HG03175 (cell line): ENCODE measurements around the gene PTPRK.

Source experiments
- ATAC-seq: cut with Tn5 transposase; IDR thresholded peaks from one replicate; pipeline ENCODE4 v1.9.1; 2021; ENCODE audit warnings: mild to moderate bottlenecking, moderate library complexity; ENCODE audit not compliant: unreplicated experiment

The PTPRK gene

DNA sequence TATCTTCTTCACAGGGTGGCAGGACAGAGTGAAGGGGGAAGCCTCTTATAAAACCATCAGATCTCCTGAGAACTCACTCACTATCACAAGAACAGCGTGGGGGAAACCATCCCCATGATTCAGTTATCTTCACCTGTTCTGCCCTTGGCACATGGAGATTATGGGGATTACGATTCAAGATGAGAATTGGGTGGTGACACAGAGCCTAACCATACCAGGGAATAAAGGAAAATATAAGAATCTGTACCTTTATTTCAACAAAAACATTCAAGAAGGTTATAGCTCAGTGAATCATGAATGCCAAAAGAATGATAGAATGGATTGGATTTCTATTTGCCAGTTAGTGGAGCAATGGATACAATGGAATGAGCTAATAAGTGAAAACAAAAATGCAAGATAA lies 214.4 kb downstream of the PTPRK start:
- ATAC-seq = no peak

DNA sequence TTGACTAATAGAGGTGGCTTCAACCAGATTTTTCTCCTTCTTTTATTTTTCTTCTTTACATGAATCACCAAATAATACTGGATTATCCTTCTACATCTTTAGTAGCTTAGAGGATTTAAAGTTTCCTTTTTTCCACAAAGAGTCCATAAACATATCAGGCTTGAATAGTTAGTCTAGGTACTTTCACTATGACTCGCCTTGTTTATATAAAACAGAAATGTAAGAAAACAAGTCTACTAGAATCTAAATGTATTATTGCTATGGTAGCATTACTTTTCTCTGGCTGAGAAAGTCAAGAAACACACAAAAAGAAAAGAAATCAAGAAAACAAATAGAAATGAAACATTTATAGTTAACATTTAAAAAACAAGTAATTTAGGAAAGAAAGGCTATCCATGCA lies 215.2 kb downstream of the PTPRK start:
- ATAC-seq = no peak

DNA sequence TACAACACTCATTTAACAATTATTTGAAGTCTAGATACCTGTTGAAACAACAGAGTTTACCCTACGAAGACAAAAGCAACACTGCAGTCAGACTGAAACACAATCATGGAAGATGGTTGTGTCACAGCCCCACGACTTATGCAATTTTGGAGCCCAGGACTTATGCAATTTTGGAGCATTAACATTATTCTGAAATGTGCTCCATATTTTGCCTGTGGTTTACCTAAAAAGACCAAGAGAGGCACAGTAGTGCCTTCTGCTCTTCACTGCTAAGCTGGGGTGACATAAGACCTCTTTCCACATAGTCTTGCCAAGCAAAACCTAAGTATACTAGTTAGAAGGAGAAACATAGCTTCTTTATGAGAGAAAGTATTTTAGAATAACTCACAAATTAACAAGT lies 216.5 kb downstream of the PTPRK start:
- no peak for ATAC-seq

DNA sequence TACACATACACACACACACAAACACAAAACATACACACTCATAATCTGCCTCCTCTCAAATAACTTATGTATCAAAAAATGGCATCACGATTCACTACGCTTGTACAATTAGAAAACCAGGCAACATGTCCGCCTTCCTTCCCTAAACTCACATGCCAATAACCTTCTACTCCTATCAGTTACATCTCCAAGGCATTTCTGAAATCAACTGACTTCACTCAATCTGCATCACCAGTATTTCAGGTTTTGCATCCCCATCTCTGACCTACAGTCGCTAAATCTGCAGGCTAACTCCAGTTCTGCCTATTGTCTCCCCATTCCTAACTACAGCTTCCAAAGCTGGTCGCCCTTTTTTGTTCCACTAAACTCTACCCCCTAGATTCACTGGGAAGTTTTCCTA lies 217.5 kb downstream of the PTPRK start:
- ATAC-seq = no peak

DNA sequence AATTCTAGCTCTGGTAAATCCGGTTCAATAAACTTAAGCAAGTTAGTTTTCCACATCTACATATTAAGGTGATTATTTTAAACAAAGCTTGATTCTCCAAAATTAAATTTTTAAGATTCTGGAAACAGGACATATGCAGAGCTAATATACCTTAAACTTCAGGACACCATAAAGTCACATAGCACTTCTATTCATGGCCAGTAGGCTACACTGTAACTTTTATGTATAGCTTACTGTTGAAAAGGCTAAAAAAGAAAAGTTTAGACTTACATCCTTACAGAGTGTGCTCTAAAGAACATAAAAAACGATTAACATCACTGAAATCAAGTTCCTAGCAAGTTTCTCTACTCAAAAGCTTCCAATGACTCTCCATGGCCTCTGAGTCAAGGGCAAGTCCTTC lies 224.7 kb downstream of the PTPRK start:
- no peak for ATAC-seq

DNA sequence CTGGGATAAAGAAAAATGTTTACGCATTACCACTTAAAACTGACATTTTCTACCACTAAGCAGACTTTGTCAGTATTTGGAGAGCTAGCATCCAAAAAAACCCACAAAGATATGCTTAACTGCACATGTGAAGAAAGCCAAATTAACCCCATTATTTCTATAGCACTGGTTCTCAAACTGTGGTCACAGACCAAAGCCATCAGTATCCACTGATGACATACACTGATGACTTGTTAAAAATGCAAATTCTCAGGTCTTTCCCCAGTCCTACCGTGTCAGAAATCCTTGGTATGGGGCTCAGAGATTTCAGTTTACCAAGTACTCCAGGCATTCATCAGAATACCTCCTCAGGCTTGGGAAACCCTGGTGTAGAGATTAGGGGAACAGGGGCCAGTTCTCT lies 230.2 kb downstream of the PTPRK start:
- no peak for ATAC-seq

DNA sequence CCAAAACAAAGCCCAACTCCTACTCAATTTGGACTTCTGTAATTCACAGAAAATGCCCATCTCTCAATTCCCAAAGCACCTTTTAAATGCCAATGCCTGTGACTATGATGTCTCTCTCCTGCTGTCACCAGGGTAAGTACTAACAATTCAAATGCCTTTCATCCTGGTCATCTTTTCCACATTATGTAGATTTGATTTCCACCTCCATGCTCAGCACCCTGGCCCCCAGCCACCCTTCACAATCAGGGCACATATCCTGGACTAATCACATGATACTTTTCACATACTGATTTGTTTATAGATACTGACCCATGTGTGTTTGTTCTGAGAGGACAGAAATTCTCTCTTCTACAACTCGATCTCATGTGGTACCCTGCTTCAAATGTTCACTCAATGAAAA lies 236.3 kb downstream of the PTPRK start:
- ATAC-seq = no peak

DNA sequence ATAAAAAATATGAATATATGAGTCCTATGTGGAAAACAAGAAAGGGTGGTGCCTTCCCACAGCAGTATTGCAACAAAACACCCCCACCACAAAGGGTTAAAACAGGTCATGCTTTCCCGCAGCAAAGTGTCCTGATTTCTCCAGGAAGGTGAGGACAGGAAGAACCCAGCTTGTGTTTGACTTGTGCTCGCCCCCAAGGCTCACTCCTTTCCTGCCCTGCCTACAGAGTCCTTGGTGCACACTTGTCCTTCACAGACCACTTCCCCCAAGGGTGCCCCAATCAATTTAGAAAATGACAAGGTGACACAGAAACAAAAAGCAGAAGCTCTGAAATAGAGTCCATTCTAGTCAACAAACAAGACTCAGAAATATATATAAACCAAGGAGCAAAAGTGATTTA lies 237.4 kb downstream of the PTPRK start:
- no peak for ATAC-seq

DNA sequence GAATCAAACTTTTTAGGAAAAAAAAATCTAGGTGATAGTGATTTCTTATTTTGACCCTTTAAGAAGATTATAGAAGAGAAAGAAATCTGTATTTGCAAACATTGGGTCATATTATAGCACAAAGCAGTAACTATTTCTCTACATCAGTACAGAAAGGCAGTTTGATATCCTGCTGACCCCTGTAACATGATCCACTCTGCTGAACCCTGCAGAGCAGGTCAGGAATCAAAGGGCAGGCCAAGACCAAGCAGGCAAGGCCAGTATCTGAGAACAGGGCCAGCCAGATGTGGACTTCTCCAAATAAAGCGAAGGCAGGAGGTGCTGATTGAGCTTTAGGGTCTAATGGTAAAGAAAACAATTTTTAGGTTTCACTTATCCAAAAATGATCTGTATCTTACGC lies 239.4 kb downstream of the PTPRK start:
- ATAC-seq = no peak

DNA sequence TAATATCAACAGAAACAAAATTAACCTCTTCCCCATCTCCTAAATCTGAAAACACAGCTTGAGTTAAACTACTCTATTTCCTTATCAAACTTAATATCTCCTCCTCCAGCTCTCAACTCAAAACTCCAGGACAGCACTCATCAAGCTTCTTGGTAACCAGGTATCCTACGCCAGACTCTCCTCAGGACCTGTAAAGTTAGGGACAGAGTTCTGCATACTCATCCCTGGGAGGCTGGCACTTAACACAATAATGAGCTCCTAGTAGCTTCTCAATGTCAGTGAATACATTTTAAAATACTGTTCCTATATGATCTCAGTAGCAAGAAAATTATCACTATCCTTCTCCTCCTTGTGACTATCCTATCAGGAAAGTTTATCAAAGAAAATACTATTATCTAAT lies 240.3 kb downstream of the PTPRK start:
- ATAC-seq = no peak

DNA sequence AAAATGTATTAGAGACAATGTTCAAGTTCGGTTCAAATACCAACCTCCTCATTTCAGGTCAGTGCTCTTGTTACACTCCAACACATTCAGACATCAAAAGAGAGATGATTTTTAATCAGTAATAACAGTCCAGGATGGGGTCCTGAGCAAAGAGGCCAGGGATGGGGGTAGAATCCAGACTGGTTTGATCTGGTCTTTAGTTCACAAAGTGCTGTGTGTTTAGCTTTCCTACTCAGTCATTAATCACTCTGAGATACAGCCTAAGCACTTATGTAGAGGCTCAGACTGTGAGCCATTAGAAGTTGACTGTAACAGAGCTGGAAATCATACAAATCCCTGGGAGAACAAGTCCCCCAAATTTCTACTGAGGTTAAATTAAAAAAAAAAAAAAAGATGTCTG lies 241.6 kb downstream of the PTPRK start:
- no peak for ATAC-seq

DNA sequence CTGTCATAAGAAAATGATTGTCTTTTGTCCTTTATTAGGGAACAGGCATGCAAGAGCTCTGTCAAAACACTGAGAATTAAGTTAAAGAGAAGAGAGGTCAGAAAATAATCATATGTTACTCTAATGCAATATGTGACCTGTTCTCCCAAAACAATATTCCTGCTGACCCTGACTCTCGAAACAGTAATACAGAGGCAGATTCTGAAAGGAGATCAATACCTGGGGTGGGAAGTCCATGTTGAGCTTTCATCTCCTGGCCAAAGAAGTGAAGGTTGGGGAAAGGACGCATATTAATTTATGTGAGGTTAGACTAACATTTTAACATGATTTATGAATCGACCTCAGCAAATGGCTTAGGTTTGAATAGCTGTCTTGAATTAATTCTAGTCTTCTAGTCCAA lies 243.0 kb downstream of the PTPRK start:
- ATAC-seq = no peak

DNA sequence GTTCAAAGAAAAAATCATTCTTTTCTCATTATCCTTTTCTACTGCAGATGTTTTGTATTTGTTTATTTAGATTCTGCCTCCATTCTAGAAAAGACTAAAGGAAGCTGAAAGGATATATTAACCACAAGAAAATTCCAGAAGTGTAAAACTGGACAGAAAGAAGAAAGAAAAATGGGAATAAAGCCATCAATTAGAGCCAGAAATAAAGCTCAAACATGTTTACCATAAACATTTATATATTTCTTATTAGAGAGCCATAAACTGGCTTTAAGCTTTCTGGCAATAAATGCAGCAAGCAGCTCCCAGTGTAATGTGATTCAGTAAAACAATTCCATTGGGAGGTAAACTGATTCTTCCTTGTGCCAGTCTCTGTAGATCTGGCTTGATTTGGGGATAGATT lies 244.1 kb downstream of the PTPRK start:
- ATAC-seq = no peak

DNA sequence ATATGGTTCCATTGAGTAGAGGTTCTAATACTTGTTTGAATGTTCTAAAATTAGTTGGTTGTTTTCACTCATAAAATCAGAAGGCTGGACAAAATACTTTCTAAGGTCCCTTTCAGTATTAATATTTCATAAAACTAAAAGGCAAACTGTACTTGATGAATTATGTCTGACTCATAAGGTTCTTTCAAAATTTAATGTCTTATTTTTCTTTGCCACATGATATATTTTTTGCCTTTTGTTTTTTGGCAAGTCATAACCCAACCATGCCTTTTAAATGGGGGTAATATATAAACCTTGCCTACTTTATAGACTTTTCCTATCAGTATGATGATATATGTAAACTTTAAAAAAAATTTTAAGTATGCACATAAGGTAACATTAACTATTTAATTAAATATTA lies 244.7 kb downstream of the PTPRK start:
- ATAC-seq = no peak

DNA sequence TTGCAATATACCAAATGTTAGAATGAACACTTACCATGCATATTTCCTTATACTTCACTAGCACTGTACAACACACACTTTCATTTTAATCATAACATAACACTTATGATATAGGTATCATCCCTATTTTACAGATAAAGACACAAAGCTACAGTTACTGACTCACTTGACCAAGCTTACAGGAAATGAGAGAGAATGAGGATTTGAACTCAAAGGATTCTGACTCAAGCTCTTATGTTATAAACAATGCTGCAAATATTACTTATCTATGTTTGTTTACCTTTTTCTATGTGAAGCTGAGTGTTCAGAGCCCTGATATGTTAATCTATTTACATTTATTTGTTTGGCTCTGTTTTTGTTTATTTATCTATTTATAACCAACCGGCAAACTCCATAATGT lies 245.4 kb downstream of the PTPRK start:
- ATAC-seq = no peak

DNA sequence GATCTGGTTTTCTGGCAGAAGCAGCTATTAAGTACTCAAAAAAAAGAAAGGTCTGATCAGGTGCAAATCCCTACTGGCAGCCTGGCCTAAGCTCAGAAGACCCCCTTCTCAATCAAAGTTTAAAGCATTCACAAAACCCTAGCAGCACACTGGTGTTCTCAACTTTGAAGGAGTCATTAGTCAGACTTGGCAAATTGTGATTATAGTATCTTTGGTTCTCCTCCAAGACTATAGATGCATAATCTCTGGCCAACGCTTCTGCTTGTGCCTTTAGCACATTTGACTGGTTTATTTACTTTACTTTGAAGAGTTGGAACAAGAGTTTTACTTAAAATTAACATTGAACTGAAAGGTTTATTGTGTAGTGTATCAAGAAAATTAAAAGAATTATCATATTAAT lies 248.9 kb downstream of the PTPRK start:
- no peak for ATAC-seq

DNA sequence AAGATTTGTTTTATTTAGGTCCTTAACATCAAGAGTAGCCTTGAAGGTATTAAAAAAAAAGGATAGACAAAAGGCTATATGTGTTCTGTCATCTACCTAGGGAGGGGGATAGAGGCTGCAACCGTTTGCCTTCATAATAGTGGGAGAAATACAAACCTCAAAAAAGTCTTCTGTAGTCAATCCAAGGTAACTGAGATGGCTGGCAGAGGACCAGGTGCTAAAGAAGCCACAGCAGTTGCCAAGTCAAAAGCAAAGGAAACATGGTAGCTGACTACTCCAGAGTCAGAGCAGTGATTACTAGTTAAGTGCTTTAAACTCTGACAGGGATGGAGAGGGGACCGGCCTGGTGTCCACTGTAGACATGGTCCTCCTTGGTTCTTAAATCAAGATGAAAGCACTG lies 249.4 kb downstream of the PTPRK start:
- no peak for ATAC-seq

DNA sequence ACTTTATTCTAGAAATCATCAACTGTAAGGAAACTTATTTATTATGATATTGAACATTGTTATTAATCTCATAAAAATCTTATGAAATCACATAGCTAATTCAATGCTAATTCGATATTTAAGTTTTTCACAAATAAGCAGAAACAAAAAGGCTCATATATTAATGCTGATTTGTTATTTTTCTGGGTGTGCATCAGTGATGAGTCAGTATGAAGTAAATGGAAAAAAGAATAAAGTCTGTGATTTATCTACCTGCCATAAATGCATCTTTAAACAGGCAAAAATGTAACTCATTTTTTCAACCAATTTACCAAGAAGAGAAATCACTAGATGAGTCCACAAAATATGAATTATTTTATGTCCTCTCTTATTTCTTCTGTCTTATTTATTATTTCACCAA lies 253.5 kb downstream of the PTPRK start:
- no peak for ATAC-seq

DNA sequence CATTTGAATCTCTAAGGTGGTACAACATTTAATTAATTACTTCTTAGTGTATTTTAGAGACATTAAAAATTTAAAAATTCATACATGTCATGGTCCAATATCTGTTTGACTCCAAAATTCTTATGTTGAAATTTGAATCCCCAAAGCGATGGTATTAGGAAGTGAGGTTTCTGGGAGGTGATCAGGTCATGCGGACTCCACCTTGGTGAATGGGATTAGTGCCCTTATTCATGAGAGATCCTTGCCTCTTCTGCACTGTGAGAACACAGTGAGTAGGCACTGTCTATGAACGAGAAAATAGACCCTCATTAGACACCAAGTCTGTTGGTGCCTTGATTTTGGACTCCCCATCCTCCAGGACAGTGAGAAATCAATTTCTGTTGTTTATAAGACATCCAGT lies 254.7 kb downstream of the PTPRK start:
- no peak for ATAC-seq

DNA sequence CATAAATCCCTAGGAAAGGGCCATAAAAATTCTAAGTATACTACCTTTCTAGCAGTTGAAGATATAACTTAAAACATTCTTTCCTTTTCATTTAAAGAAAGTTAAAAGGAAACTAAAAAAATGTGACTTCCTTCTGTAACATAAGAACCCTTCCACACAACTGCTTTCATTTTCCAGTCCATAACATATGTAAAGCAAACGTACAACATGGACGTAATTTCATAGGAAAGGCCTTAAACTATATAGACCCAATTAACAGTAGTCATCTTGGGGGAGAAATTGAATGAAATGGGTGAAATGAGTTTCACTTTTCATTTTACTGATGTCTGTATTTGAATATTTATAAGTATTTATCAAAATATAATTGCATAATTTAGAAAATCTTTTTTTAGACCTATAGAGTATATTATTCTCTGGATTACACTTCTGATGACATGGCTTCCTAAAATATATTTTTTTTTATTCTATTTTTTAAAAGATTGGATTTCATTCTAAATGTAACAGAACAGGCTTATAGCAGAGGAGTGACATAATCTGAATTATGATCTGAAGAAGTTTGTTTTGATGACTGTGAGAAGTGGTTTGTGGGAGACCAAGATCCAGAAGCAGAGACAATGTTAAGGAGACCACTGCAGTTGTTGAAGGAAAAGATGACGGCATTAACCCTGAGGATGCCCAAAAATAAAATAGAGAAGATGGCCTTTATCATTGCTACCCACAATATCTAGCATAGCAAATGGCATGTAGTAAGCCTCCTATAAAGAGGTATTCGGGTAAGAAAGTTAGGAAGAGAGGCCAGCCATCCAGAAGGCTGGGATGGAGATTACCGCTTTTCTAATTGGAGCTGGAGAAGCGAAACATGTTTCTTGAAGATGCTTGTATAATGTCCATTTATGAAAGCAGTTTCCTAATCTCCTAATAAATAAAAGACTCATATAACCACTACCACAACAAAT lies 260.4 kb downstream of the PTPRK start:
- ATAC-seq = peak; percentile 65

DNA sequence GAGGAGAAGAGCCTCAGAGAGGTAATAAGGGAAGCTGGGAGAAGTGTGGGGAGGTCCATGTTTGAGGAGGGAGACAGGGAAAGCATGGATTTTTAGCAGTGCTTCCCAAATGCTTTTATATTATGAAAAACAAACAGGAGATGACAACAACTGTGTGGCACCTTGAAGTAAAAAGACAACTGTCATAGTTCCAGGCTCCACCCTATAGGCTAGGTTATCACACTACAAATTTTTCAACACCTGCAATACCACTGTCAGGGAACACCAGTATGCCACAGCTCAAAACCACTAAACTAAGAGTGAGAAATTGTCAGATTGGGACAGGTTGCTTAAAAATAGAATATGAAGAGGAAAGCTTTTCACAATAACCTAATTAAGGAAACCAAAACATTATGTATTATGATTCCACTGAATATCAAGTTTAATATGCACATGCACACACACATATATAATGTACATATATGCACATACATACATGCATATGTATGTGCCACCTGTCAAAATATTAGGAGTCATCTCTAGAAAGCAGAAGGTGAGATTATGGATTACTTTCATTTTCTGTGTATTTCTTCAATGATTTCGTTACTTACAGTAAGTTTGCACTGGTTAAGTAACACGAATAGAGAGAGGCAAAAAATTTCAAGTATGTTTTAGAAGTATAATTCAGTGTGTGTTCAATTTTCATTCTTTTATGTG lies 261.2 kb downstream of the PTPRK start:
- peak; percentile 96 for ATAC-seq

DNA sequence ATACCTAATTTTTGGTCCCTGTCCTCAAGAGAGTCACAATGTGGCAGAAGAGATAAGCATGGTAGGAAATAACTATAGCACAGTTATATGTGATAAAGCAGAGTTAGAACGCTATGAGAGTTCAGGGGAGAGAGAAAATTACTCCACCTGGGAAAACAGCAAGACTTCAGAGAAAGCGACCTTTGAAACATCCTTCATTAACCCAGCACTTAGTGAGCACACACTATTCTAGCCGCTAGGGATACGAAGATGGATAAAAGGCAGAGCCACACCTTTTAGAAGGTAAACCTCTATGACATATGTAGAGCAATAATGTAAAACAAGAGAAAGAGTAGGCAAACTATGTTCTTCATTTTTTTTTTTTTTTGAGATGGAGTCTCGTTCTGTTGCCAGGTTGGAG lies 264.3 kb downstream of the PTPRK start:
- no peak for ATAC-seq
